ENCODE measurements around the gene MGRN1.

MGRN1 gene

DNA sequence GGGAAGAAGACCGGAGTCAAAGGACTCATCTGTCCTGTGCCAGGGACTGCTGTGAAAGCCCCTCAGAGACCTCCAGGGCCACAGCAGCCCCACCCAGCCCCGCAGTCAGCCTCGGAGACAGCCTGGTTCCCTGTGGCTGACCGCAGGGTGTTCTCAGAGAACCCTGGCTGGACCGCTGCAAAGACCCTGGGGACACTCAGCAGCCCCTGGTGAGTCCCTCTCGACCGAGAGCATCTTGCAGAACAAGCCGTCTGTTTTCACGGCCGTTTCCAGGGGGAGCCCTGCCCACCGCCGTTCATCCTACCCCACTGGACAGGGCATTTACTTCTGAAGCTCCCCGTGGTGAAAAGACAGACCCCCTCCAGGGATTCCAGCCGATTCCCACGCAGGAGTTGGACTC, 20.2 kb upstream of the MGRN1 start:
- no peak for DNase-seq (ENCODE audit: low read depth)

DNA sequence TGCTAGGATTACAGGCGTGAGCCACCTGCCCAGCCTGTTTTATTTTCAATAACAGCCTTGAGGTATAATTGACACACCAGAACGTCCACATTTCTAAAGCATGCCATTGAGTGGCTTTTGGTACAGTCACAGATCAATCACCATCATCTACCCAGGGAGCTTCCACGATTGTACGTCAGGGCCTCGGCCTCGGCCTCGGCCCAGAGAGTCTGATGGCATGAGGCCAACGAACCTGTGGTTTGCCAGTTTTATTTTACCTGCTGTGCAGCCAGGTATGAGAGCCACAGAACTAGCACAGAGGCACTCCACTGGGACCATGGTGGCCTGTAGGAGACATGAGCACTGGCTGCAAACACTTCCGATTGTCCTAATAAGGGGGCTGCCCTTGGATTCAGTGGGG, 18.3 kb upstream of the MGRN1 start:
- no peak for DNase-seq (ENCODE audit: low read depth)

DNA sequence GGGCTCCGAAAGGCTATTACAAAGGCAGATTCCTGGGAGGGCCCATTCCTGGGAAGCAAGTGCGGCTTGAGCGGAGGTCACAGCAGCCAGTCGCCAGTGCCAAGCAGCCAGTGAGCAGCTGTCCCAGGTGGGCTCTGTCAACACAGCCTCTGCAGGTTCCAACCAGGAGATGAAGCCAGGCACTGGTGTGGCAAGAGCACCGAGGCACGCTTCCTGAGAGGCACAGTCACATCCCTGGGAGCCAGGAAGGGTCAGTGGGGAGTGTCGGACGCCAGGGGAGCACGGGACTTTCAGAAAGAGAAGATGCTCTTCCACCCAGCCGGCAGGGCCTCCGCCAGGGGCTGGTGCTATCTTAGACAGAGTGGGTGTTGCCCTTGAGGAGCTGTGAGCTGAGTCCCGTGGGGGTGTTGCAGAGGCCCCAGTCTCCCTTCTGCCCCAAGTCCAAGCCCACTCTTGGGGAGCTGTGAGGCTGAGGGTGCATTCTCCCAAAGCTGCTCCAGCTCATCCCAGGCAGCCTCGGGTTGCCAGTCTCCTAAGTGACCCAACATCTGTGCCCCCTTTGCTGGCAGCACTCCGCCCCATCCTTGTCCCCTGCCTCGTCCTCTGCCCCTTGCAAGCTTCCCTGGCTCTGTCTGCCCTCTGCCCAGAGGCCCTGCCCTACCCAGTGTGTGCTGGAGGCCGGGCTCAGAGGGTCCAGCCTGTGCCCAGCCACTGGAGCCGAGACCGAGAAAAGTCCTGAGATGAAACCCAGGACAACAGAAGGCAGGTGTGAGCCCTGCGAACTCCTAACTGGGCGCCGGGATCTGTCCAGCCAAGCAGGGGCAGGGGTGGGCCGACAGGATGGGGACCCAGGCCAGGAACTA, 16.6 kb upstream of the MGRN1 start:
- no peak for DNase-seq (ENCODE audit: low read depth)

DNA sequence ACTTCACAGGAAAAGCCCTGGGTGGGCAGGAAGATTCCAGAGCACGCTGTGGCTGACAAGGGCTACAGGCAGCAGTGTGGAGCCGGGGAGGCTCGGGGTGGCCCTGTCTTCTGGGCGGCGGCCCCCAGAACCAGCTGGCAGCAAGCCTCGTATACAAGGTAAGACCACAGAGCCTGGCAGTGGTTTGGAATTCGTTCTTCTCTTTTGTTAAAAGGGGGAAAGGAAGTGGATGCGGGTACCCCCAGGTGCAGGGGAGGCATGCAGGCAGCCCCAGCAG, 16.0 kb upstream of the MGRN1 start:
- DNase-seq (ENCODE audit: low read depth) = no peak

DNA sequence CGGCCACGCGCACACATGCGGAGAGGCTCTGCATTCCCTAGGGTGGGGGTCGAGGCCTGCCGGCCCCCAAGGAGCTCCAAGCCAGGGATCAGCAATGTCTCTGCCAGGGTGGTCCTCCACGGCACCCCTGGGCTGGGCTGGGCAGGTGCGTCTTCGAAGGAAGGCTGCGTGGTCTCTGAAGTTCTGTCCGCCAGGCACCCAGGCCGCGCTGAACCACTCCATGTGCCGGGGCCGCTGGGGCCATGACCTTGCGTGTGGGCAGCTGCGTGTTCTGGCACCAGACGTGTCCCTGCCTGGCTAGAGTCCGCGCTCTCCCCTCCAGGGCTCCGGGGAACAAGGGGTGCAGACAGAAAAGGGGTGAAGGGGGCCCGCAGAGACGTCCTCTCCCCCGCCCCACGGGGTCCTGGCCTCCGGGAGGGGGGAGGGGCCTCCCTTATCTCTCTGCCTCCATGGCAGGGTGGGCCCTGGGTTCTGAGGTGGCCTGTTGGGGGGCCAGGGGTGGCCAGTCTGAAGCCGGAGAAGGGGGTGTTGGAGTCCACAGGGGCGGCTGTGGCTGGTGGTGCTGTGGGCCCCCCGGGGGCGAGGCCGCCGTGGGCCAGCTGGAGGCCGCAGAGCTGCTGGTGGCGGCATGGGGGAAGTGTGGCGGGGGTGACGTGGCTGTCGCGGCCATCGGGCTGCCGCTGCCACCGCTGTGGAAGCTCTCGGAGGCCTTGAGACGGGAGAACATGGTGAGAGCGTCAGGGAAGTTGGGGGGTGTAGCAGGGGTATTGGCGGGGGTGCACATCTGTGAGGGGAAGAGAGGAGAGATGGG, 15.2 kb upstream of the MGRN1 start:
- no peak for DNase-seq (ENCODE audit: low read depth)

DNA sequence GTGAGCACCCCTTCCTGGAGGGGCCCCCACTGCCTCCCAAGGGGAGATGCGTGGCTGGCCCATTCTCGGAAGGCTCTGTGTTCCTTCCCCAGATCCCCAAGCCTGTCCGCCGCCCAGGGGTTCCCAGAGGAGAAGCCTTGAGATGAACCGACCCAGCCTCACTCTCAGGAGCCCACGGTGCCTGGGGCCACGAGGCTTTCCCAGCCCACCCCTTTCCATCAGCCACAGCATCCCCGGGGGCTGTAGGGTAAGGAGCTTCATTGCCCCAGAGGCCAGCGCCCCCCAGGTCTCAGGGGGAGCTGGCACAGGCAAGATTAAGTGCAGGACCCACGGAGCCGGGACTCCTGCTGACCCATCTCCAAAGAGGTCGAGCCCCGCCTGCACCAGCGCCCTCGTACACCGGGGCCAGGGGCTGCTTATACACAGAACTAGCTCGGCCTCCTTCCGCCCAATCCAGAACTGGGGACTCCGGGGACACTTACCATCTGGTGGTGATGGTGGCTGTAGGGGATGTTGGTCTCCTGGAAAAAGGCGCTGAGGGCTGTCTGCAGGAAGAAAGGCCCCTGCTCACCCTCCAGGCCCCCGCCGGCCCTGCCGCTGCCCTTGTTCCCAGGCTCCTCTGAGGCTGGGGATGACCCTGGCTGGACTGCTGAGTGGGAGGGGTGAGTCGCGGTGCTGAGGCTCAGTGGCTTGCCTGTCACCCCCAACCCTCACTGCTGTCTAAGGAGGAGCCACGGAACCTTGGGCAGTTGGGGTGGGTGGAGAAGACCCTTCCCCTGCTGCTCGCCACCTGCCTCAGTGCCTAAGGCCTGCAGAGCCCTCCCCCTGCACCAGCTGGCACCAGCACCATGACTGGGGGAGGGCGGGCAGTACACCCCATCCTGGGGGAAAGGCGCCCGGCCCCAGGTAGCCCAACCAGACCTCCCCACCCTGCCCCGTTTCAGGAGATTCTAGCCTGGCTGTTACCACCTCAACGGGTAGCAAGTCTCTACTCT, 14.3 kb upstream of the MGRN1 start:
- DNase-seq (ENCODE audit: low read depth) = no peak

DNA sequence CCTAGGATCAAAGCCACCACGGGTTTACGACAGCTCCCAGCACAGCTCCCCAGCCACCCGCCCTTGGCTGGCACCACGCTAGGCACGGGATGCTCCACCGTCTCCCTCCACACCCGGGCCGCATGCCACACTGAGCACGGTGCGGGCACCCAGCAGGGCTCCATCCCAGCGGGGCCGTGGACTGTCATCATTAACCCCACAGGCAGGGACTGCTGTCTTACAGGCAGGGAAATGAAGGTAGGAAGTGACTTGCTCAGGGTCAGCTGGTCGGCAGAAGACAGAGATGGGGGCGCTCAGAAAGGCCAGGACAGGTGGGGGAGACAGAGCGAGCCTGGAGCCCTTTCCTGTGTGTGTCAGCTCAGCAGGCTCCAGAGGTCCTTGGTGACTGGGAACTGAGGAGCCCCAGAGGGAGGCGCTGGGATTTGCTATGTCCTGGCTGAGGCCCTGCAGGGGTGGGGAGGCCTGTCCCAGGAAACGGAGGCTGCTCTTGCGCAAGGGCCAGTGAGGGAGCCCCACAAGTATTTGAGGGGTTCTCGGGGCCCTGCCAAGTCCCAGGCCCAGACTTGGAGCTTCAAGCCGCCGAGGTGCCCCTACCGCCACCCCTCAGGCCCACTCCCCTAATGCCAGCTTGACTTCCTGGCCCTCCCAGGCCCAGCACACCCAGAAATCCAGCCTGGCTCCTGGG, 13.1 kb upstream of the MGRN1 start:
- no peak for DNase-seq (ENCODE audit: low read depth)

DNA sequence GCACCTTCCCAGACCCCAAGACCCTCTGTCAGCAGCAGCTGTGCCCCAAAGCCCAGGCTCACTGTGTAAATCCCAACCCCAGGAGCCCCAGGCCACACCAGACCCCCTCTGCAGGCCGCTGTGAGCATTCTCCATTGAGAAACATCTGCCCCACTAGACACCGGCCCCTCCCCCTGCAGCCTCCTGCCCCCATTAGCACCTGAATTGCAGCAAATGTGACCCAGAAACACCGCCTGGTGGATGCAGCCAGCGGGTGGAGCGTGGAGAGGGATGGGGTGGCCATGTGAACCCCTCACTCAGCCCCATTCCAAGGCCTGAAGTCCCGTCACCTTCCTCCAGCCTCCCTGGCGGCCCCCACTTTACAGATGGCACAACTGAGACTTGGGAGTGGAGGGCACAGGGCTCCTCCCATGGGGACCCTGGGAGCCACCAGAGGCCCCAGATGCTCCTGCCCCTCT, 12.1 kb upstream of the MGRN1 start:
- DNase-seq (ENCODE audit: low read depth) = no peak

DNA sequence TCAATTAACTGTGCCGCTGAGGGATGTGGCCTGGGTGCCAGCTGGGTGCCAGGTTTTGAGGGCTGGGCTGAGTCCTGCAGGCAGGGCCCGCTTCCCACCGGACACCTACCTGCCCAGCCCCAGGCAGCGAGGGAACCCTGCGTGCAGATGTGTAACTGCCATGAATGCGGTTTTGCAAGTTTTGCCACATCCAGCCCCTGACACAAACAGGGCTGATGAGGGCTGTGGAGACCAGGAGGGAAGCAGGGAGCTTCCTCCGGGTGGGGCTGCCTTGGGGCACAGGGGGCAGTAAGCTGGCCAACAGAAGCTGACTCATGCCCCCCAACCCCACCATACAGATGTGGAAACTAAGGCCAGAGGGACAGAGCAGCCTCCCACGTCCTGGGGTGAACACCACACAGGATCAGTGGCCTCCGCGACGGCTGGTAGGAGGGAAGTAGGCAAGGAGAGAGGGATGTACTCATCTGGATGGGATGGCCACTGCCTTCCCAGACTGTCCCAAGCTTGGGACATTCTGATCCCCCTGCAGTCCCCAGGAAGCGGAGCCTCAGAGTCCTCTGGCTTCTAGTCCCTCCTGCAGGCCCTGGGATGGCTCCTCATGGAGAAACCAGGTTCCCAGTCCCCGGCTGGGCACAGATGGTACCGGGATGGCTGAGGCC, 11.5 kb upstream of the MGRN1 start:
- DNase-seq (ENCODE audit: low read depth) = no peak

DNA sequence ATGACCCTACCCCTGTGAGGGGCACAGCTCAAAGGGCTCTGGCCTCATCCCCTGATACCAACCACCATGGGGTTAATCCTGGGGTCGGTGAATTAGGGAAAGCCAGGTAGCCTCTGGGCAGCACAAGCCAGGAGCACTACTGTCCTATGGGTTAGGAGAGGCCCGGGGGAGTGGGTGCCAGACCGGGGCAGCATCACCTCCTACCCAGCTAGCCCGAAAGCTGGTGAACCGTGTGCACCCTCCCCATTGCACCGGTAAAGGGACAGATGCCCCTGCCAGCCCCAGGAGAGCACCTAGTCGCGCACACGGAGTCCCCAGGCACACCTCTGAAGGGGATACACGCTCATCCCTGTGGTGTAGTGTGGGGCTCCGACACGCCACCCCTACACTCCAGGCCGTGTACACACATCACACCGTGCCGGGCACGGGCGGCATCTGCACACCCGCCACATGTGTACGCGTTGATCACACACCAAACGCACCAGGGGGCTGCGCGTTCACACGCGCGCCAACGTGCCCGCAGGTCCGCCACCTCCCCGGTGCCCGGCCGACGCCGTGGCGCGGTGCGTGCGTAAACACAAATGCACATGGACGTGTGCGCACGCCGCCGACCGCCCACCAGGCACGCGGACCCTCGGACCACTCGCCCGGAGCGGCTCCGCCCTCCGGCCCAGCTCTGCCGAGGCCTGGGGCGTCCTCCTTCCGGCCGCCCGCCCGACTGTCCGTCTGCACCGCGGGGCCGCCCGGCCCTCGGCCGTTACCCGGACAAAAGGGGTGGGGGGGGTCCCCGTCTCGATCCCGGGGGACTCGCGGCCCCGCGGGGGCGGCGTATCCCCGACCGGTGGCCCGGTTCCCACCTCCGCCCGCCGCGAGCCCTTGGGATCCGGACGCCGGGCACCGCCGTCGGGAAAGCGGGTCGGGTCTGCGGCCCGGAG, 10.7 kb upstream of the MGRN1 start:
- no peak for DNase-seq (ENCODE audit: low read depth)

DNA sequence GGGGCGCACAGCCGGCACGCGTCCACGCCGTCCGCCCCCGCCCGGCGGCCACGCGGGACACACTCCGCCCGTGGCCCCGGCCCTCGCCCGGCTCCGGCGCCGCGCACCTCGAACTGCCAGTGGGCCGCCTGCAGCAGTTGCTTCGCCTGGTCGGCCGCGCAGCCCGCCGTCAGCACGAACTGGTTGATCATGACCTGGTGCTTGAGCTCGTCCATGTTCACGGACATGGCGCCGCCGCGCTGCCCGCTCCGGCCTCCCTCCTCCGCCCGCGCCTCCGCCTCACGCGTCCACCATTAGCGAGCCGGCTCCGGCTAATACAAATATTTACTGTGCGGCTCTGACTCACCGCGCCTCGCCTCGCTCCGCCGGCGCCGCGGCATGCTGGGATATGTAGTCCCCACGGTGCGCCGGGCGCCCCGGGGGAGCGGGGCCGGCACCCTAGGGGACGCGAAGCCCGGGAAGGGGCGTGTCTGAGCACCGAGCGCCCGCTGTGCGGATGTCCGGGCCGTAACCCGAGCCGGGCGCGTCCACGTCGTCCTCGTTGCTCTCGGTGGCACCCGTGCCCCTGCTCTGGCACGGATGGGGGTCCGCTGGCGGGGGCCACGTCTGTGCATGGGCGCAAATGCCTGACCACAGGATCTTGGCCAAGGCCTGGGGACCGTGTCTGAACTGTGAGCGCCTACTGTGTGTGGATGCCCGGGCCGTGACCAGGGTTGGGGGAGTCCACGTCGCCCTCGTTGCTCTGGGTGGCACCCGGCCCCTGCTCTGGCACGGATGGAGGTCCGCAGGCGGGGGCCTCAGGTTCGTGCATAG, 9.8 kb upstream of the MGRN1 start, which contains the start of gene UBALD1:
Gene UBALD1, minus strand, starts transcription at position 318 of the 813 bp plus-strand sequence. Its CDS starts 91 bp downstream, at position 227.
- peak; percentile 49 for DNase-seq (ENCODE audit: low read depth)

DNA sequence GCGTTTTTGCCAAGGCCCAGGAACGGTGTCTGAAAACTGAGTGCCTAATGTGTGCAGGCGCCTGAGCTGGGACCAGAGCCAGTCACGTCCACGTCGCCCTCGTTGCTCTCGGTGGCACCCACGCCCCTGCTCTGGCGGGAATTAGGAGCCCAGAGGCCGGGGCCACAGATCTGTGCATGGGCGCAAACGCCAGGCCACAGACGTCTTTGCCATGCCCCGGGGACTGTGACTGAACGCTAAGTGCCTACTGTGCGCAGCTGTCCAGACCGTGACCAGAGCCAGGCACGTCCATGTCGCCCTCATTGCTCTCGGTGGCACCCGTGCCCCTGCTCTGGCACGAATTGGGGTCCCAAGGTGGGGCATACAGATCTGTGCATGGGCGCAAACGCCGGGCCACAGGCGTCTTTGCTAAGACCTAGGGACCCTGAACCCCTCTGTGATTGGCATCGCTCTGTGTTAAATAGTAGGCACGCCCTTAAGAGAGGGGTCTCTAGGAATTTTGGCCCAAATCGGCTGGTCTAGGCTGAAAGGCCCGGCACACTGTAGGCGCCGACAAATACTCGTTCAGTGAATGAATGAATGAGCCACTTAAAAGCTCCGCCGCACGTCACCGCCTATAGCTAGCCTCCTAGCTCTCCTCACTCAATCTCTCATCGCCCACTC, 9.1 kb upstream of the MGRN1 start:
- no peak for DNase-seq (ENCODE audit: low read depth)

DNA sequence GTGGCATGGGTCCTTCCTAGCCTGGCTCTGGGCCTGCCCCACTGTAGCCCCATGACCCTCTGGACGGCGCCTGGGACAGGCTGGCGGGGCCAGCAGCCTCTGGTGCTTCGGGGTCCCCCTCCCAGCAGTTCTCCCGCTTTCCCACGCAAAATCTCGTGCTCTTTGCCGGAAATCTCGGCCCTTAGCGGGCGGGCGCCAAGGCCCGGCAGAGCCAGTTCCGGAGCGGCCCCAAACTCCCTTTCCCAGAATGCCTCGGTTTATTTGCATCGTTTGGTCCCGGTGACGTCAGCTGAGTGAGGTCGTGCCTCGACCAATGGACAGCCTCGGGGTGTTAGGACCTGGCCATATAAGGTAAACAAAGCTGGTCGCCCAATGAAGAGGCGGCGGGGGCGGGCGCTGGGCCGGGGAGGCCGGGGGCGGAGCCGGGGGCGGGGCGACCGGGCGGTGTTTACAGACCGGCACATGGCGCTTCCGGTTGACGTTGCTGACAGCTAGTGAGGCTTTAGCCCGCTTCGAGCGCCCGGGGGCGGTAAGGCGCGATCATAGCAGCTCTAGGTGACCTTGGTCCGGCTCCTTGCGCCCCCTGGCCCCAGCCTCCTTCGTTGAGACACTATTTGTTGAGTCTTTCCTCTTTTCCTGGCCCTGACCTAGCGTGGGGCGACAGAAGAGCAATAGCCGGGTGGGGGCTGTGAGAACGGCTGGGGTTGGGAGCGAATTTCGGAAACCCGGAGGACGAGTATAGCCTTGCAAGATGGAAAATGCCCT, 8.4 kb upstream of the MGRN1 start:
- DNase-seq (ENCODE audit: low read depth) = peak; percentile 97

DNA sequence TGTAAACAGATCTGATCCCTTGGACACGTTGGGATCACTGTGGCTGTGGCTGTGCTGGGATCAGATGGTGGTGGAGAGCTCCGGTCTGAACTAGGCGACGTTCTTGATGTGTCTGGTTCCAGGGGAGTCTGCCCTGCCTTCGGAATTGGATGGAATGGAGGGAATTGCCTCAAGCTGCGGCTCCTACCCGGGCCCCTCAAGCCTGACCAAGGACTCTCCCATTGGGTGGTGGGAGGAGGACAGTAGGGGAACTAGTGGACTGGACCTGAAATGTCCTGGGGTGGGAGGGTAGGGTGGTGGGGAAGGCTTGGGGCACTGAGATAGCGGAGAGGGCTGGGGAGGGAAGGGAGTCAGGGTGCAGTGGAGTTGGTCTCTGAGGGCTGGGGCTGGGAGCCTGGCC, 6.7 kb upstream of the MGRN1 start:
- DNase-seq (ENCODE audit: low read depth) = no peak

DNA sequence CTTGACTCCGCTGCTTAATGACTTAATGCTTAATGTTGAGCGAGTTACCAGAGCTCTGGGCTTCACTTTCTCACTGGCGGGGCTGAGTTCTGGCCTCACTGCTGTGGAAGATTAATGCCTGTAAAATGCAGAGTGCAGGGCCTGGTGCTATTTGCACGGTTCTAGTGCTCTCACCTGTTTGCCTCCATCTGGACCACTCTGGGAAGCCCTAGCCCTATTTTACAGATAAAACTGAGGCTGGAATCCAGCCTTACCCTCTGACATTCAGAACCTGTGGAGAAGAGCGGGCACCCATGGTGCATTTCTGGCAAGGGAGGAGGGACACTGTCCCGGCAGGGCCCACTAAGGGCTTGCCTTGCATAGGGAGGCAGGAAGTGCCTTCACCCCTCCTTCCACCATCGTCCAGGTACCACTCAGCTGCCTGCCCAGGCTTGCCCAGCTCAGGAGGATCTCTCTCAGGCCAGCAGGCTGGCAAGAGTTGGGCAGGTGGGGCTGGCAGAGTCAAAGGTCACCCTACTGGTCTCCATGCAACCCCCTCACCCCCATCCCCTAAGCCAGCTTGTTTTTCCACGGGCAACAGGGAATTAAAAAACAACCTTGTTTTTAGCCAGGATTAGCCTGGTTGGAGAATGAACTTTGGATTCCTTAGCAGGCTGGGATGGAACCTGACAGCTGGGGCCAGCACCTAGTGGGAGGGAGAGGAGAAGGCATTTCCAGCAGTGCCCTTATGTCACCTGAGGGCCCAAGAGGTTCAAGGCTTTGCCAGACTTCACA, 5.8 kb upstream of the MGRN1 start:
- DNase-seq (ENCODE audit: low read depth) = no peak

DNA sequence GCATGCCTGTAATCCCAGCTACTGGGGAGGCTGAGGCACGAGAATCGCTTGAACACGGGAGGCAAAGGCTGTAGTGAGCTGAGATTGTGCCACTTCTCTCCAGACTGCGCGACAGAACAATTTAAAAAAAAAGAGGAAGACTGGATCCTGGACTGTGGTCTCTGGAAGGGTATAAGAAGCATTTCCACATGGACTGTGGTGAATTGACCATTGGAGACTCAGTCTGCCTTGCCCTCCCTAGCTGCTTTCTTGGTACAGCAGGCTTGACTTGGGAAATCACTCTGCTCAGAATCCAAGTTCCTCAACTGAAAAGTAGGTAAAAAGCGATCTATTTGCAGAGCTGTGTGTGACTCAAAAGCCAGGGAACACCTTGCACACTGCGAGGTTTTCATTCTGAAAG, 1.0 kb upstream of the MGRN1 start:
- DNase-seq (ENCODE audit: low read depth) = no peak
